Skeletal muscle tissue (tissue), 4 donors: ENCODE measurements around the gene GZMH. TPM values are rescaled to one million over a fixed set of nuclear protein-coding genes. Genes with fewer than 3 reads are reported as not detected.
"Not testable (repeated sequence)": the region's sequence is repeated elsewhere in the genome, so short reads cannot be mapped to it uniquely, and the experiment has no call there.

Experiments
- H3K27ac ChIP-seq: one replicate; pipeline ENCODE4 v1.7.0; 2013; ENCODE audit warnings: mild to moderate bottlenecking, low read depth, low read length, inconsistent platforms
- H3K27me3 ChIP-seq, 3 donors: one replicate each; pipeline ENCODE4 v1.7.0; 2013; ENCODE audit warnings: low read length in 3 of 3; ENCODE audit not compliant: control insufficient read depth in 3 of 3, insufficient read depth in 3 of 3
- H3K36me3 ChIP-seq, 3 donors: one replicate each; pipeline ENCODE4 v1.7.0; 2013; ENCODE audit warnings: low read length in 3 of 3; ENCODE audit not compliant: control insufficient read depth in 3 of 3, insufficient read depth in 3 of 3
- H3K4me1 ChIP-seq, 3 donors: one replicate each; pipeline ENCODE4 v1.7.0; 2013; ENCODE audit warnings: low read length in 3 of 3, mild to moderate bottlenecking in 3 of 3; ENCODE audit not compliant: control insufficient read depth in 3 of 3, insufficient read depth in 3 of 3
- H3K4me3 ChIP-seq, 3 donors: one replicate each; pipeline ENCODE4 v1.7.0; 2013; ENCODE audit warnings: low read length in 3 of 3
- H3K9ac ChIP-seq, 3 donors: one replicate each; pipeline ENCODE4 v1.7.0; 2013; ENCODE audit warnings: low read length in 3 of 3, mild to moderate bottlenecking in 3 of 3, moderate library complexity in 2 of 3, low read depth in 1 of 3
- H3K9me3 ChIP-seq, 3 donors: one replicate each; pipeline ENCODE4 v1.7.0; 2013; ENCODE audit warnings: low read length in 3 of 3; ENCODE audit not compliant: control insufficient read depth in 3 of 3
- total RNA-seq: library from RNA; depleted of rRNA; stranded (reverse); fragments of >200 nt; gene quantifications from one replicate; pipeline ENCODE4 v1.2.3, GENCODE V29; 2014
- donor health status: Osteomylitis.

Gene GZMH, protein sequence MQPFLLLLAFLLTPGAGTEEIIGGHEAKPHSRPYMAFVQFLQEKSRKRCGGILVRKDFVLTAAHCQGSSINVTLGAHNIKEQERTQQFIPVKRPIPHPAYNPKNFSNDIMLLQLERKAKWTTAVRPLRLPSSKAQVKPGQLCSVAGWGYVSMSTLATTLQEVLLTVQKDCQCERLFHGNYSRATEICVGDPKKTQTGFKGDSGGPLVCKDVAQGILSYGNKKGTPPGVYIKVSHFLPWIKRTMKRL
- not detected for total RNA-seq

DNA sequence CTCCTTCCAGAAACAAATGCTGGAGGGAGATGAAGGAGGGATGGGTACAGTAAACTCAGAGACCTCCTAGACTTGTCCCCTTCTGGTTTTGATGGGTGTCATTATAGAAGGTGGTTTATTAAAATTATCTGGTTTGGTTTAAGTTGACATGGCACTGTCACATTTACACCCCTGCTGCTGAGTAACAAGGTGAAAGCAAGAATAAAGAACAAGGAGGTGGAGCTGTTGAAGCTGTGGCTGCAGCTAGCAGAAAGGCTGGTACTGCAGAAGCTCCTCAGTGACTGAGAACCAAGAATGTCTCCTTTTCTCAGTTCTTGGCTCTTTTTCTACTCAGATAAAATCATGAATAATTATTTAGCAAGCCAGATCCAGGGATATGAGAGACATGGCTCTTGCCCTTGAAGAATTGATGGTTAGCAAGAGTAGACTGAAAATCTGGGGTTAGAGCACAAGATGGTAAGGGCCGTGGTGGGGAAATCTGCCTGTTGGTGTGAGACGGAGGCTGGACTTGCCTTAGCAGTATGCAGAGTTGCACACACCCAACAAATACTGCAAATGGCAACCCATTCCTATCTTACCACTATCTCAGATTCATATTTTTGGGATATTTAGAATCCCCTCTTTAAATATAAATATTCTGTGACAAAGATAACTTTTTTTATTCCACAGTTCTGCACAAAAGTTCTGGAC, at the start of gene GZMH:
GZMH (minus strand) TSS at position 31 of the 690 bp plus-strand sequence. CDS start 72 bp downstream, outside the sequence.
- Histone ChIP-seq H3K9me3 (no peaks in the 10 kb centered on the region), H3K27me3 (no peaks in the 10 kb centered on the region), H3K4me3 (no peak within 1 kb of the TSS), H3K36me3 (no peaks in the 10 kb centered on the region), H3K9ac (no peak within 1 kb of the TSS), H3K4me1 (no peaks in the 10 kb centered on the region), H3K27ac (no peak within 1 kb of the TSS)

DNA sequence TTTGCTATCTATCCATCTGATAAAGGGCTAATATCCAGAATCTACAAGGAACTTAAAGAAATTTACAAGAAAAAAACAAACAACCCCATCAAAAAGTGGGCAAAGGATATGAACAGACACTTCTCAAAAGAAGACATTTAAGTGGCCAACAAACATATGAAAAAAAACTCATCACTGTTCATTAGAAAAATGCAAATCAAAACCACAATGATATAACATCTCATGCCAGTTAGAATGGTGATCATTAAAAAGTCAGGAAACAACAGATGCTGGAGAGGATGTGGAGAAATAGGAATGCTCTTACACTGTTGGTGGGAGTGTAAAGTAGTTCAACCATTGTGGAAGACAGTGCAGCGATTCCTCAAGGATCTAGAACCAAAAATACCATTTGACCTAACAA, 38.9 kb upstream of the GZMH start:
- H3K9ac ChIP-seq, H3K27me3 ChIP-seq, H3K36me3 ChIP-seq, H3K4me3 ChIP-seq, H3K9me3 ChIP-seq, H3K4me1 ChIP-seq, H3K27ac ChIP-seq: not testable (repeated sequence)

DNA sequence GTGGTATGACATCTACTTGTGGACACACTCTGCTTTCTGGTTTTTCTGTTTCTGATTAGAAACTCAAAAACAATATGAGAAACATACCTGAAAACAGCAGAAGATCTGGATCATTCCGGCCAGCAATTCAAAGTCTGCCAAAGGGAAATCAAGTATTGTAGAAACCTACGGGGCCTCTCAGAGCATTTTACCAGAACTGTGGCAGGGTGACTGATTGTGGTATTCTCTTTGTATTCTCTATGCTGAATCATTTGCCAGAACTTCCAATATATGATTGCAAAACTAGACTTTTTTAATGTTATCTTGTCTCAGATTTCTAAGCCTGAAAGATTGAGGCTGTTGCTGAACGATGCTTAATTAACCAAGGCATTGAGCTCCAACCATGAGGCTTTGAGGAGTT, 30.4 kb upstream of the GZMH start:
- Histone ChIP-seq H3K4me3 (no peak overlapping the region), H3K9ac (no peak overlapping the region), H3K4me1 (no peaks in the 10 kb centered on the region), H3K27ac (no peak overlapping the region), H3K36me3 (no peaks in the 10 kb centered on the region), H3K27me3 (no peaks in the 10 kb centered on the region), H3K9me3 (peaks cover 0 to 2% (median 0%) of the 10 kb centered on the region in 3 donors)

DNA sequence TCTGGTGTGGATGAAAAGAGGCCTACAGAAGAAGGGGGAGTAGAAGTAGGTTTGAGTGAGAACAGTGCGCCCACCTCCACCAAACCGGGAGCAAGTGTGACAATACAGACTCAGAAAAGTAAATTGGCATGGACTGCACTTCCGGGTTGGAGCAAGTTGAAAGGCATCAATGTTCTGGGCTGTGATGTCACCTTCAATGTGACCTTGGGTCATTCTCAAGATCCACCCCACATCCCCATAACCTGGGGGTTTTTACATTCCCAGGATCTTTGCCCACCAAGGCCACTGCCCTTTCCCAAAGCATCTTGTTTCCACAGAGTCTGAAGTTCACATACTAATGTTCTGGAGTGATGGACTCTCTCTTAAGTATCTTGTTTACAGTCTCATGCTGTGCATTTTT, 29.8 kb upstream of the GZMH start:
- Histone ChIP-seq H3K36me3 (no peaks in the 10 kb centered on the region), H3K9ac (no peak overlapping the region), H3K9me3 (peaks cover 0 to 2% (median 0%) of the 10 kb centered on the region in 3 donors), H3K4me3 (no peak overlapping the region), H3K27ac (no peak overlapping the region), H3K4me1 (no peaks in the 10 kb centered on the region), H3K27me3 (no peaks in the 10 kb centered on the region)

DNA sequence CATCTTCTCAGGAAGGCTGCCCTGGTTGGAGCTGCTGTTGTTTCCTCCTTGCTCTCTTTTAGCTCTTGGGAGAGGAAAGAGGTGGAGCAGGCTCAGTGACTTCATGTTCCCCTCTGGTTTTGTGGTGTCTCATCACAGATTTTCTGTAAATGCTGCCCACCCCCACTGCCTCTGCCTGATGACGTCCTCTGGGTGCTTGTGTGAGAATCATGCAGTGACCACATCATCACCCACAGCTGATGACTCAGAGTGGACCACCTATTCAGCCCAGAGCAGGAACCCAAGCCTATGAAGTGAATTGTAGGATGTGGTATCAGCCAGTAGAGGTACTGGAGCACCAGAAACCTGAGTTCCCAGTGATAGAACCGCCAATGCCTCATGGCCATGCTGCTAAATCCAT, 24.7 kb upstream of the GZMH start, which contains the start of gene GZMB:
GZMB (minus strand) TSS at position 33 of the 400 bp plus-strand sequence; CDS start at position 3, 30 bp downstream.
- H3K4me1 ChIP-seq: no peaks in the 10 kb centered on the region
- H3K4me3 ChIP-seq: no peak within 1 kb of the TSS
- peaks cover 0 to 5% (median 0%) of the 10 kb centered on the region in 3 donors for H3K9me3 ChIP-seq
- no peak within 1 kb of the TSS for H3K27ac ChIP-seq
- no peak within 1 kb of the TSS for H3K9ac ChIP-seq
- no peaks in the 10 kb centered on the region for H3K36me3 ChIP-seq
- no peaks in the 10 kb centered on the region for H3K27me3 ChIP-seq

DNA sequence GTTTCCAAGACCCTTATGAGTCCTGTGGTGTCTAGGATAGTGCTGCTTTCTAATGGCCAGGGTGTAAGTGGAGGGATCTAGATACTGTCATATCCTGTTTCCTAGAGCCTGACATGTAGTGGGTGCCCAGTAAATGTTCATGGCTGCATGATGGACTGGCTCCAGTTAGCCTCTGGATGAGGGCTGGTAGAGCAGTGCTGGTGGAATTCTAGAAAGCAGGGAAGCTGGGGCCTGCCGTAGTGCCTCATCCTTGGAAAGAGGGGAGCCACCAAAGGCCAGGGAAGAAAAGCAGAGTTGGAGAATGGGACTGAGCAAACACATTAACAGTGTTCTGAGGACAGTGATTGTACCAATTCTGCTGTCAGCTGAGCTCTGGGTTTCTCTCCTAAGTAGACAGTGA, 23.9 kb upstream of the GZMH start:
- no peaks in the 10 kb centered on the region for H3K4me1 ChIP-seq
- H3K27me3 ChIP-seq: no peaks in the 10 kb centered on the region
- H3K9me3 ChIP-seq: peaks cover 0 to 5% (median 0%) of the 10 kb centered on the region in 3 donors
- no peaks in the 10 kb centered on the region for H3K36me3 ChIP-seq
- no peak overlapping the region for H3K4me3 ChIP-seq
- H3K27ac ChIP-seq: no peak overlapping the region
- no peak overlapping the region for H3K9ac ChIP-seq

DNA sequence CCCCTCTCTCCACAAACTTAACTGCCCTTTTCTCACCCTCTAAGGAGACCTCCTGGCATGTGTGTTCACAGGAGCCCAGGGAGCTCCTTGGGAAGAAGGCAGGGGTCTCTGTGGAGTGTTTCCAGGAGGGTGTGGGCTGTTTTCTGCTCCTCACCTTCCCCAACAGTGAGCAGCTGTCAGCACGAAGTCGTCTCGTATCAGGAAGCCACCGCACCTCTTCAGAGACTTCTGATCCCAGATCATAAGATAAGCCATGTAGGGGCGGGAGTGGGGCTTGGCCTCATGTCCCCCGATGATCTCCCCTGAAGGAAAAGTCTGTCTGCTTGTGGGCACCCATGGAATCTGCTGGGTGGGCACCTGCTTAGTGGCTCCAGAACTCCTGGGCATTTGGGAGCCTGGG, 23.3 kb upstream of the GZMH start:
- no peak overlapping the region for H3K9ac ChIP-seq
- H3K27me3 ChIP-seq: no peaks in the 10 kb centered on the region
- H3K9me3 ChIP-seq: peaks cover 0 to 5% (median 0%) of the 10 kb centered on the region in 3 donors
- H3K27ac ChIP-seq: no peak overlapping the region
- H3K4me1 ChIP-seq: no peaks in the 10 kb centered on the region
- H3K4me3 ChIP-seq: no peak overlapping the region
- no peaks in the 10 kb centered on the region for H3K36me3 ChIP-seq

DNA sequence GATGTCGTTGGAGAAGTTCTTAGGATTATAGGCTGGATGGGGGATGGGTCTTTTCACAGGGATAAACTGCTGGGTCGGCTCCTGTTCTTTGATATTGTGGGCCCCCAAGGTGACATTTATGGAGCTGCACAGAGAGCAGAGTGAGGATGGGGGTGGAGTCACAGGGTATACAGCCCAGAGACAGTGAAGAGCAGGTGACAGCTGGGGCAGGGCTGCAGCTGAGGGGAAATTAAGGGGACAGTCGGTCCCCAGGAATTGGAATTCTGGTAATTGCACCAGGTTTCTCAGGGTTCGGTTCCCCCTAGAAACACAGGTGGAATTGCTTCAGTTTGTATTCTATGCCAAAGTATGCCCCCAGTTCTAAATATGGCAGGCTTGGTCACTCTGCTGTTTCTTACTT, 22.9 kb upstream of the GZMH start:
- Histone ChIP-seq H3K36me3 (no peaks in the 10 kb centered on the region), H3K9me3 (peaks cover 0 to 5% (median 0%) of the 10 kb centered on the region in 3 donors), H3K27me3 (no peaks in the 10 kb centered on the region), H3K27ac (no peak overlapping the region), H3K9ac (no peak overlapping the region), H3K4me3 (no peak overlapping the region), H3K4me1 (no peaks in the 10 kb centered on the region)

DNA sequence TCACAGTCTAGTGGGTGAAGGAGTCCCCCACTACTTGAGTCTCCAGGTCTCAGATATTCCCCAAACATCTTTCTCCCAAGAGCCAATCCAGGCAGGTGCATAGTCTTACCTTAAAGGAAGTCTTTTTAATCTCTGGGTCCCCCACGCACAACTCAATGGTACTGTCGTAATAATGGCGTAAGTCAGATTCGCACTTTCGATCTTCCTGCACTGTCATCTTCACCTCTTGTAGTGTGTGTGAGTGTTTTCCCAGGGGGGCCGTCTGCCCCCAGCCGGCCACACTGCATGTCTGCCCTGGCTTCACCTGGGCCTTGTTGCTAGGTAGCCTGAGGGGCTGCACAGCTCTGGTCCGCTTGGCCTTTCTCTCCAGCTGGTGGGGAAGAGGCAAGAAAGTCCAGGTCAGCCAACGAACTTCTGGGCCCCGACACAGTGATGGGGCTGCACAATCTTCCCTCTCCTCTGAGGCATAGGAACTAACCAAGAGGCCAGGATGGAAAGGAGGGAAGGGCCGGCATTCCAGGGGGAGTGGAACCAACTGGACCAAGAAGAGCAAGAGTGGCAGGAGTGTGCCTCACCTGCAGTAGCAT, 22.4 kb upstream of the GZMH start:
- Histone ChIP-seq H3K36me3 (no peaks in the 10 kb centered on the region), H3K4me1 (no peaks in the 10 kb centered on the region), H3K4me3 (no peak overlapping the region), H3K27ac (no peak overlapping the region), H3K9me3 (peaks cover 0 to 5% (median 0%) of the 10 kb centered on the region in 3 donors), H3K9ac (no peak overlapping the region), H3K27me3 (no peaks in the 10 kb centered on the region)

DNA sequence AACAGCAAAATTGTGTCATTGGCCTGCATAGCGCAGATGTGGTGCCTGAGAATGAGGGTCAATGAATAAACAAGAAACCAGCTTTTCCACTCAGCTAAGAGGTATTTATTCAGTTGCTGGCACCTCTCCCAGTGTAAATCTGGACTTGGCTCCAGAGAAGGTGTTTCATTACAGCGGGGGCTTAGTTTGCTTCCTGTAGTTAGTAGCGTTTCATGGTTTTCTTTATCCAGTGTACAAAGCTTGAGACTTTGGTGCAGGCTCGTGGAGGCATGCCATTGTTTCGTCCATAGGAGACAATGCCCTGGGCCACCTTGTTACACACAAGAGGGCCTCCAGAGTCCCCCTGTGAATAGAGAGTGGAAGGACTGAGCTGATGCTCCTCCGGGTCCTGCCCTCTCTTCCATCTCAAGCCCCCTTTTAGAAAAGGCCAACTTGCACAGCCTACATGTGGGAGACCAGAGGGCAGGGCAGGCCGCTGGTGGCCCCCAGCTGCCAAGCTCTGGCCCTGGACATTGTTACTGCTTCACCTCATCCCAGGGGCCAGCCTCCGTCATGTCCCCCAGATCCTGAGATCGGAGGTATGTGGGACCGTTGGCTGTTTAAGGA, 21.5 kb upstream of the GZMH start:
- Histone ChIP-seq H3K9ac (no peak overlapping the region), H3K9me3 (peaks cover 0 to 5% (median 0%) of the 10 kb centered on the region in 3 donors), H3K27ac (no peak overlapping the region), H3K27me3 (no peaks in the 10 kb centered on the region), H3K4me3 (no peak overlapping the region), H3K36me3 (no peaks in the 10 kb centered on the region), H3K4me1 (no peaks in the 10 kb centered on the region)
